Hepatocyte (in vitro differentiated cells): ENCODE data around the gene ATOH8. TPM values are rescaled to one million over a fixed set of nuclear protein-coding genes. Genes with fewer than 3 reads are reported as not detected.

Experiments used
- DNase-seq: peaks from one replicate; pipeline ENCODE4 v3.0.0-alpha.2; 2016; ENCODE audit warnings: low spot score
- H2AFZ ChIP-seq: fragments of 200-600 bp; sonication (generic); 2 replicates; pipeline ENCODE4 v1.6.0; 2016; ENCODE audit warnings: antibody characterized with exemption, mild to moderate bottlenecking
- H3K27ac ChIP-seq: fragments of 200-600 bp; sonication (generic); 2 replicates; pipeline ENCODE4 v1.5.1; 2016; ENCODE audit warnings: mild to moderate bottlenecking
- H3K27me3 ChIP-seq: fragments of 200-600 bp; sonication (generic); 2 replicates; pipeline ENCODE4 v1.6.1; 2016
- H3K36me3 ChIP-seq: fragments of 200-600 bp; sonication (generic); replicated peaks from 2 replicates; pipeline ENCODE4 v1.5.1; 2016; ENCODE audit warnings: low read depth; ENCODE audit not compliant: insufficient read depth
- H3K4me1 ChIP-seq: fragments of 200-600 bp; sonication (generic); 2 replicates; pipeline ENCODE4 v1.5.1; 2016; ENCODE audit warnings: mild to moderate bottlenecking, moderate library complexity; ENCODE audit not compliant: insufficient read depth
- H3K4me2 ChIP-seq: fragments of 200-600 bp; sonication (generic); 2 replicates; pipeline ENCODE4 v1.6.0; 2016
- H3K4me3 ChIP-seq: fragments of 200-600 bp; sonication (generic); 2 replicates; pipeline ENCODE4 v1.5.1; 2016; ENCODE audit warnings: mild to moderate bottlenecking
- H3K79me2 ChIP-seq: fragments of 200-600 bp; sonication (generic); 2 replicates; pipeline ENCODE4 v1.6.0; 2017; ENCODE audit warnings: mild to moderate bottlenecking
- H3K9me2 ChIP-seq: fragments of 200-600 bp; sonication (generic); replicated peaks from 2 replicates; pipeline ENCODE4 v1.6.0; 2017; ENCODE audit warnings: mild to moderate bottlenecking; ENCODE audit not compliant: insufficient read depth
- H3K9me3 ChIP-seq: fragments of 200-600 bp; sonication (generic); 2 replicates; pipeline ENCODE4 v1.5.1; 2016; ENCODE audit warnings: low read depth, mild to moderate bottlenecking
- H4K20me1 ChIP-seq: fragments of 200-600 bp; sonication (generic); 2 replicates; pipeline ENCODE4 v1.6.0; 2016; ENCODE audit warnings: mild to moderate bottlenecking; ENCODE audit not compliant: insufficient read depth, poor library complexity, severe bottlenecking
- EZH2 ChIP-seq: fragments of 200-600 bp; sonication (generic); IDR thresholded peaks from 2 replicates; pipeline ENCODE4 v1.6.1; 2016; ENCODE audit warnings: antibody characterized with exemption, mild to moderate bottlenecking, borderline replicate concordance
- EZH2phosphoT487 ChIP-seq: fragments of 200-600 bp; sonication (generic); IDR thresholded peaks from one replicate; pipeline ENCODE4 v1.6.1; 2018; ENCODE audit warnings: antibody characterized with exemption, mild to moderate bottlenecking, low read depth, moderate library complexity; ENCODE audit not compliant: unreplicated experiment, severe bottlenecking
- WGBS: methylation state at CpG from one replicate; pipeline ENCODE4 v1.1.6; 2016; ENCODE audit warnings: low lambda C conversion rate; ENCODE audit errors: missing lambda C conversion rate; 5-methylcytosine and 5-hydroxymethylcytosine counted together
- polyA plus RNA-seq: library from polyadenylated mRNA; unstranded; fragments of >200 nt; fragmentation: Nextera tagmentation; extraction: Ambion mirVana; gene quantifications from 2 replicates; pipeline ENCODE4 v1.2.1, GENCODE V29; 2016
- total RNA-seq: library from RNA; depleted of rRNA; stranded (reverse); fragments of >200 nt; gene quantifications from 2 replicates; pipeline ENCODE4 v1.2.3, GENCODE V29; 2014
- TF ChIP-seq, protein P1 (sequence below): fragments of 200-600 bp; sonication (generic); IDR thresholded peaks from 2 replicates; pipeline ENCODE4 v1.5.1; 2016; ENCODE audit warnings: antibody characterized with exemption, mild to moderate bottlenecking; ENCODE audit not compliant: poor library complexity

ATOH8 gene
- total and polyA plus RNA-seq, 2 experiments from 2014 or later: 1.3 to 2.0 TPM

DNA sequence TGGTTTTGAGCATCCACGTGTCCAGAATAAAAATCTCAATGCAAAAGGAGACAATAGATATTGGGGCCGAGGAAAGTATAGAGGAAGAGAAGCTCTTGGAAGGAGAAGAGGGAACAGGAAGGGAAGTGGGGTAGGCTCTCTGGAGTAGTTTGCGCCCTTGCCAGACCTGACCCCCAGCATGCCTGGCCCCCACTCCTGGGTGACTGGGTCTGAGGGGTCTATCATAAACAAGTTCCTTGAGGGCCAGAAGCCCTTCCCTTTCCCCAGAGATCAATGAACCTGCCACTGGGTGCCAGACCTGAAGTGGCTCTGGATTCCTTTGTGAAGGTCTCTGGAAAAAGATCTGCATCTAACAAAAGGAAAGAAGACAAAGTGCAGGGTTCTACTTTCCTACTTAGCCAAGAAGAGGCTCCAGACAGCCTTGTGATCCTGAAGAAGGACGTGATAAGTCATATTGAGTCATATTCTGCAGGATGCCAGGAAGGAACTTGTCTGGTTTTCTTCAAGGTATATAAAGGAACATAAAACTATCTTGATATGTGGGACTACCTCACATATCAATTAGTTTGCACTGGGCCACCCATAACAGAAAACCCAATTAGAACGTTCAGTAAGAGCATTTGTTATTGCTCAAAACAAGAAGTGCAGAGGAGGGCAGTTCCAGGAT is 18.7 kb upstream of the ATOH8 start:
- Histone ChIP-seq H4K20me1 (no peaks in the 10 kb centered on the region), H2AFZ (no peak overlapping the region), H3K36me3 (no peaks in the 10 kb centered on the region), H3K4me2 (no peak overlapping the region), H3K27ac (no peak overlapping the region), H3K4me3 (no peak overlapping the region), H3K9me2 (no peaks in the 10 kb centered on the region), H3K9me3 (no peaks in the 10 kb centered on the region), H3K27me3 (no peaks in the 10 kb centered on the region), H3K4me1 (no peaks in the 10 kb centered on the region), H3K79me2 (no peaks in the 10 kb centered on the region)
- WGBS: 85% methylated on average over 5 of the region's 5 CpGs
- no peak for DNase-seq
- TF ChIP-seq EZH2 (no peak), EZH2phosphoT487 (no peak)
- TF ChIP-seq, protein P1, sequence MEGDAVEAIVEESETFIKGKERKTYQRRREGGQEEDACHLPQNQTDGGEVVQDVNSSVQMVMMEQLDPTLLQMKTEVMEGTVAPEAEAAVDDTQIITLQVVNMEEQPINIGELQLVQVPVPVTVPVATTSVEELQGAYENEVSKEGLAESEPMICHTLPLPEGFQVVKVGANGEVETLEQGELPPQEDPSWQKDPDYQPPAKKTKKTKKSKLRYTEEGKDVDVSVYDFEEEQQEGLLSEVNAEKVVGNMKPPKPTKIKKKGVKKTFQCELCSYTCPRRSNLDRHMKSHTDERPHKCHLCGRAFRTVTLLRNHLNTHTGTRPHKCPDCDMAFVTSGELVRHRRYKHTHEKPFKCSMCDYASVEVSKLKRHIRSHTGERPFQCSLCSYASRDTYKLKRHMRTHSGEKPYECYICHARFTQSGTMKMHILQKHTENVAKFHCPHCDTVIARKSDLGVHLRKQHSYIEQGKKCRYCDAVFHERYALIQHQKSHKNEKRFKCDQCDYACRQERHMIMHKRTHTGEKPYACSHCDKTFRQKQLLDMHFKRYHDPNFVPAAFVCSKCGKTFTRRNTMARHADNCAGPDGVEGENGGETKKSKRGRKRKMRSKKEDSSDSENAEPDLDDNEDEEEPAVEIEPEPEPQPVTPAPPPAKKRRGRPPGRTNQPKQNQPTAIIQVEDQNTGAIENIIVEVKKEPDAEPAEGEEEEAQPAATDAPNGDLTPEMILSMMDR: no peak

DNA sequence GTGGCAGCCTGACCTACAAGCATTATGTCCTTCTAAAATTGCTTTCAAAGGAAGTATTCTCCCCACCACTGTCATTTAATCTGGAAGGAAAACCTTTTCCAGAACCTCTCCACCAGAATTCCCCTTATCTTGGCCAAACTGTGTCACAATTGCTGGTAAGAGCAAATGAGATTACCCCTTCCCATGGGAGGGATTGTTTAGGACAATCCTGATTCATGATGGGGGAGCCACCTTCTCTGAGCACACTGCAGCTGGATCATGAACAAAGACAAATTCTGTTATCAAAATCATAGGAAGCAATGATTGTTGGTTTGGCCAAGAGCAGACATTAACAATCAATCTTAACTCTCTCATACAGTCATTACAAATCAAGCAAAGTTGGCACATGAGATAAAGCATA is 18.1 kb upstream of the ATOH8 start:
- H3K4me1 ChIP-seq: no peaks in the 10 kb centered on the region
- H2AFZ ChIP-seq: no peak overlapping the region
- no peak overlapping the region for H3K4me2 ChIP-seq
- H3K79me2 ChIP-seq: no peaks in the 10 kb centered on the region
- no peaks in the 10 kb centered on the region for H3K36me3 ChIP-seq
- H3K27me3 ChIP-seq: no peaks in the 10 kb centered on the region
- TF ChIP-seq EZH2 (no peak), EZH2phosphoT487 (no peak)
- TF ChIP-seq, protein P1: no peak
- no peak overlapping the region for H3K27ac ChIP-seq
- H3K4me3 ChIP-seq: no peak overlapping the region
- H4K20me1 ChIP-seq: no peaks in the 10 kb centered on the region
- DNase-seq: no peak
- H3K9me2 ChIP-seq: no peaks in the 10 kb centered on the region
- no peaks in the 10 kb centered on the region for H3K9me3 ChIP-seq

- no peaks in the 10 kb centered on the region for H3K9me3 ChIP-seq
- peak overlapping the region; percentile 54 for H3K27ac ChIP-seq
- no peak overlapping the region for H2AFZ ChIP-seq
- no peaks in the 10 kb centered on the region for H3K79me2 ChIP-seq
- H3K4me1 ChIP-seq: peaks cover 4% of the 10 kb centered on the region
- WGBS: 94% methylated on average over 7 of the region's 7 CpGs
- no peak for TF ChIP-seq EZH2
- no peak for TF ChIP-seq EZH2phosphoT487
- TF ChIP-seq, protein P1: no peak
- no peaks in the 10 kb centered on the region for H3K9me2 ChIP-seq
- no peak overlapping the region for H3K4me2 ChIP-seq
- no peaks in the 10 kb centered on the region for H3K27me3 ChIP-seq
- H4K20me1 ChIP-seq: no peaks in the 10 kb centered on the region
- no peaks in the 10 kb centered on the region for H3K36me3 ChIP-seq
- H3K4me3 ChIP-seq: no peak overlapping the region
- DNase-seq: no peak
Measured at GRCh38 chr2:85736456-85737355, 17.1 kb upstream of the ATOH8 start.
